HAP-1 (cell line): ENCODE data around the gene RAN.
"Not testable (repeated sequence)": the region's sequence is repeated elsewhere in the genome, so short reads cannot be mapped to it uniquely, and the experiment has no call there.

ENCODE experiments used
- DNase-seq, 2 experiments: peaks; one replicate each; pipeline ENCODE4 v3.0.0-alpha.2; 2016 to 2020; ENCODE audit warnings: low spot score in 2 of 2
- H3K27me3 ChIP-seq: fragments of 250-450 bp; sonication (Bioruptor Pico); 2 replicates; pipeline ENCODE4 v1.5.1; 2020; ENCODE audit warnings: low read depth, mild to moderate bottlenecking, moderate library complexity
- H3K36me3 ChIP-seq: fragments of 250-450 bp; sonication (Bioruptor Pico); replicated peaks from 2 replicates; pipeline ENCODE4 v1.5.1; 2020; ENCODE audit warnings: mild to moderate bottlenecking
- H3K4me1 ChIP-seq: fragments of 250-450 bp; sonication (Bioruptor Pico); 2 replicates; pipeline ENCODE4 v1.5.1; 2020; ENCODE audit warnings: mild to moderate bottlenecking
- H3K4me3 ChIP-seq: fragments of 250-450 bp; sonication (Bioruptor Pico); 2 replicates; pipeline ENCODE4 v1.5.1; 2020; ENCODE audit warnings: mild to moderate bottlenecking, moderate library complexity
- H3K9me3 ChIP-seq: fragments of 250-450 bp; sonication (Bioruptor Pico); 2 replicates; pipeline ENCODE4 v1.5.1; 2020; ENCODE audit warnings: mild to moderate bottlenecking, moderate library complexity
- in situ Hi-C: fragments of 300-500 bp; cut with MboI; formaldehyde crosslinking; loops from 3 replicates; pipeline ENCODE4 v1.14.3; 2020; ENCODE audit warnings: low sequenced_read_pairs, inconsistent platforms, mixed read lengths

Gene RAN

DNA sequence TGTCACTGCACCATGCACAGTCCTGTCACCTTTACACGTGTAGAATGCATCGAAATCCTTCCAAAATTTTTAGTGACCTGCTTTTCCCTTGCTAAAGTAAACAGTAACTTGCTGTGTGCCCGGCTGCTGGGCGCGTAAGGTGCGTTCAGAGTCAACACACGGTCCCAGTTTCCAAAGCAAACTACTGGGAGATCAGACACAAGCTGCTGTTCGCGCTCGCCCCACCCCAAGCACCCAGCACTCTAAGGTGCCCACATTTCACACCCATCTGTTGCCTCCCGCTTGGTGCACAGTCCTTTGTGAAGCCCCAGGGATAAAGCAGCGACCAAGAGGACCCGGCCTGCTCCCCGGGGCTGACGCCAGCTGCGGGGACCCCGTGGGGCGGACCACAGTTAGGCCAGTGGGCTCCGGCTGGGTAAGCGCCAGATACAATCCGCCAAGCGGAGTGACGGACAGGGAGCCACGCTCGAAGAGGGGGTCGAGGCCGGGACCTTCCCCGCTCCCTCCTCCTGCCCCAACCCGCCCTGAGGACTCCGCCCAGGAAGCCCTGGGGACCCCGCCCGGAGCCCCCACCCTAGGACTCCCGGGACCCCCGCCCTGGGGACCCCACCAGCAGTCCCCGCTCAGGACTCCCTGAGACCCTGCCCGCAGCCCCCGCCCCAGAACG lies 33.4 kb upstream of the RAN start:
- Histone ChIP-seq H3K4me1 (peaks cover 9% of the 10 kb centered on the region), H3K36me3 (no peaks in the 10 kb centered on the region), H3K4me3 (peak overlapping the region; percentile 67), H3K27me3 (no peaks in the 10 kb centered on the region), H3K9me3 (no peaks in the 10 kb centered on the region)
- peak; percentile 27 to 57 for DNase-seq
- in situ Hi-C loops: loop anchor here (5.0 kb wide), 1 partner anchor 34 kb away; the partner anchor contains the start of gene RAN

DNA sequence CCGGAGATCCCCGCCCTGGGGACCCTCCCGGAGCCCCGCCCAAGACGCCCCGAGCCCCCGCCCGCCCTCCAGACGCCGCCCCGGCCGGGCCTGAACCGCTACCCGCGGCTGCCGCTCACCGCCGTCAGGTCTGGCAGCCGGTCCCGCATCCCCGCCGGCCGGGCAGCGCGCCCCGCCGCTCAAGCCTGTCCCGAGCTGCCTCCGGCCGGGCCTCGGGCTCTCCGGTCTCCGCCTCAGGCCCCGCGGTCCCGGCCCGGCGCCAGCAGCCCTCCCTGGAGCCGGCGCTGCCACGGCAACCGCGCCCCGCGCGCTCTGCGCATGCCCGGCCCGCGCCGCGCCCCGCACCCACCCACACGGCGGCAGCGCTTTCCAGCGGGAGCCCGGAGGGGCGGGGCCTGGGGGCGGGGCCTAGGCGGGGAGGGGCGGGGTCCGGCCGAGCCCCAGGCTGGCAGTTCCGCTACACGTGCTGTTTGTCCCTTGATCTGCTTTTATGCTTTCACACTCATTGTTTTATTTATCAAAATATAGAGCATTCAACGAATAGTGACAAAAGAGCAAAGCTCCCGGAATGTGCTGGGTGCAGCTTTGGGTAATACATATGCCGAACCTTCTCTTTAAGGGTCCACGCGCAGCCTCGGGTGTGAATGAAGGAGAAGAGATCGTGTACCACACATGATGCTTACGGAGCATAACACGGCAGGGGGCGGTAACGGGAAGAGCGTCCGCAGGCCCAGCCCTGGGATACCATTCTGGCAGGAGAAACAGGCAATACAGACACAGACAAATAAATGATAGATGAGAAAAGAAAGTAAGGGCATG lies 32.7 kb upstream of the RAN start, which contains the start of gene STX2:
STX2 (minus strand) TSS at position 300 of the 819 bp plus-strand sequence; CDS start at position 149, 151 bp downstream.
- Histone ChIP-seq H3K9me3 (no peaks in the 10 kb centered on the region), H3K27me3 (no peaks in the 10 kb centered on the region), H3K4me3 (peak within 1 kb of the TSS; percentile 67), H3K36me3 (no peaks in the 10 kb centered on the region), H3K4me1 (peaks cover 9% of the 10 kb centered on the region)
- peak; percentile 72 to 89 for DNase-seq
- in situ Hi-C loops: loop anchor here (5.0 kb wide), 1 partner anchor 33 kb away; the partner anchor contains the start of gene RAN

DNA sequence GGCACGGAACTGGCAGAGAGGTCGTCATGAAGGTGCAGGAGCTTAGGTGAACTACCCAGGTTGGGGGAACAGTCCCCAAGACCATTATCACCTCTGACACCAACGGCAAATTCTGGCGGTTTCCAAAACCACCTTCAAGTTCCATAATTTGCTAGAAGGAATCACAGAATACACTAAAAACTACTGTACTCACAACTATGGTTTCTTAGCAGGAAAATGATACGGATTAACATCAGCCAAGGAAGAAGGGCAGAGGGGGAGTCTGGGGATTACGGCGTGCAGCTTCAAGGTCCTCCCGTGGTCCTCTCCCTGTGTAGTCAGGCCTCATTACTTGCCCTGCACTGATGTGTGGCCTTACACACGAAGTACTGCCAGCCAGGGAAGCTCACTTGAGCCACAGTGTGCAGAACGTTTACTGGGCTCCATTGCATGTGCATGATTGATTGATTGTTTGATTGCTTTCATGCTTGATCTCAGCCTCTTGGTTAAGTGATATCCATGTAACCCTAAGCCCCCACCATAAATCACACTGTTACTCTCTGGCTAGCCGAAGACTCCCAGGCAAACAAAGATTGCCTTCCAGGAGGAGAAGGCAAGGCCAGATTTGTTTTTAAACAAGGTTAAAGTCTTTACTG lies 32.0 kb upstream of the RAN start:
- H3K4me3 ChIP-seq: no peak overlapping the region
- in situ Hi-C loops: loop anchor here (5.0 kb wide), 1 partner anchor 32 kb away; the partner anchor contains the start of gene RAN

DNA sequence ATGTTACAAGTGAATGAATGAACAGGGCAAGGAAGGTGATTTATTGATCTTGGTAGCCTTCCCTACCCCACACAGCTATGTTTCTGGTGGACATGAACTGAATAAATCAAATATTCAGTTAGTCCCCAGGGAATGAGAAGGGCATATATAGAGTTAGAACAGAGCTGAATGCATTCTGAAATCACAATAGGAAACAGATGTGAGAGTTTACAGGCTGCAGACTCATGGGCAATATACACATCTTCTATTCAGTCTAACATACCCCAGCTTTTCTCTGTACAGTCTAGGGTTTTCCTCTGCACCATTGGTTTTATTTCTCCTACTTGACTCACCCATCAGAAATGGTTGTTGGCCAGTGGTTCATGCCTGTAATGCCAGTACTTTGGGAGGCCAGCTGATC lies 25.5 kb upstream of the RAN start:
- Histone ChIP-seq H3K9me3 (no peaks in the 10 kb centered on the region), H3K27me3 (no peaks in the 10 kb centered on the region), H3K36me3 (no peaks in the 10 kb centered on the region), H3K4me1 (peaks cover 16% of the 10 kb centered on the region), H3K4me3 (no peak overlapping the region)
- in situ Hi-C loops: no loop called here
- DNase-seq: no peak

More for the DNA sequence above, 32.0 kb upstream of the RAN start:
- H3K27me3 ChIP-seq: no peaks in the 10 kb centered on the region
- H3K4me1 ChIP-seq: peaks cover 9% of the 10 kb centered on the region
- DNase-seq: no peak
- no peaks in the 10 kb centered on the region for H3K36me3 ChIP-seq
- no peaks in the 10 kb centered on the region for H3K9me3 ChIP-seq

DNA sequence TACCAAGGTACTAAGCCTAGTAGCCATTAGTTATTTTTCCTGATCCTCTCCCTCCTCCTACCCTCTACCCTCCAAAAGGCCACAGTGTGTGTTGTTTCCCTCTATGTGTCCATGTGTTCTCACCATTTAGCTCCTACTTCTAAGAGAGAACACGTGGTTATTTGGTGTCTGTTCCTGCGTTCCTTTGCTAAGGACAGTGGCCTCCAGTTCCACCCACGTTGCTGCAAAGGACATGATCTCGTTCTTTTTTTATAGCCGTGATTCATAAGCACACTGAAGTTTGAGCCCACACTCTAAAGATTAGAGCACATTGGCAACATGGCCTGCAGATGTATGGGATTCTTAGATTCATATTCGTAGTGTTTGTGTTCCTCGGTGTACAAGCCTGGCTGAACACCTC lies 24.8 kb upstream of the RAN start:
- no peak for DNase-seq
- in situ Hi-C loops: no loop called here
- no peaks in the 10 kb centered on the region for H3K36me3 ChIP-seq
- H3K9me3 ChIP-seq: no peaks in the 10 kb centered on the region
- peaks cover 16% of the 10 kb centered on the region for H3K4me1 ChIP-seq
- no peaks in the 10 kb centered on the region for H3K27me3 ChIP-seq
- H3K4me3 ChIP-seq: no peak overlapping the region

DNA sequence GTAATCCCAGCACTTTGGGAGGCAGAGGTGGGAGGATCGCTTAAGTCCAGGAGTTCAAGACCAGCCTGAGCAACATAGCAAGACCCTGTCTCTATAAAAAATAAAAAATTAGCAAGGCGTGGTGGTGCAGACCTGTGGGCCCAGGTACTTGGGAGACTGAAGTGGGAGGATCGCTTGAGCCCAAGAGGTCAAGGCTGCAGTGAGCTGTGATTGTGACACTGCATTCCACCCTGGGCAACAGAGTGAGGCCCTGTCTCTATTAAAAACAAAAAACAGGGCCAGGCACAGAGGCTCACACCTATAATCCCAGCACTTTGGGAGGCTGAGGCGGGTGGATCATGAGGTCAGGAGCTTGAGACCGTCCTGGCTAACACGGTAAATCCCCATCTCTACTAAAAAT lies 23.8 kb upstream of the RAN start:
- H3K36me3 ChIP-seq, DNase-seq, H3K4me3 ChIP-seq, H3K9me3 ChIP-seq, H3K27me3 ChIP-seq, in situ Hi-C loops: not testable (repeated sequence)
- peaks cover 21% of the 10 kb centered on the region for H3K4me1 ChIP-seq

DNA sequence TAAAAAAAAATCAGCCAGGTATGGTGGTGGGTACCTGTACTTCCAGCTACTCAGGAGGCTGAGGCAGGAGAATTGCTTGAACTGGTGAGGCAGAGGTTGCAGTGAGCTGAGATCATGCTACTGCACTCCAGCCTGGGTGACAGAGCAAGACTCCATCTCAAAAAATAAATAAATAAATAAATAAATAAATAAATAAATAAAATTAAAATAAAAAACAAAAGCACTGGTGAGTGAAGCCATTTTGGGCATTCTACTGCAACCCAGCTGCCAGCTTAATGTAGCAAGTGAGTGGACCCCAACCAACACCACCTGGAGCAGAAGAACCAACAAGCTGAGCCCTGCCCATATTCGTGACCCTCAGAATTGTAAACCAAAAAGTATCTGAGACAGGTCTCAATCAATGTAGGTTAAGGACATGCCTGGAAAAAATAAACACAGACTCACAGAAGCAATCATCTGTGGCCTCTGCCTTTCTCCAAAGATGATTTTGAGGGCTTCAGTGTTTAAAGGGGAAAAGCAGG lies 23.0 kb upstream of the RAN start:
- H3K4me3 ChIP-seq, H3K36me3 ChIP-seq, H3K27me3 ChIP-seq, in situ Hi-C loops, DNase-seq, H3K9me3 ChIP-seq: not testable (repeated sequence)
- H3K4me1 ChIP-seq: peaks cover 29% of the 10 kb centered on the region

DNA sequence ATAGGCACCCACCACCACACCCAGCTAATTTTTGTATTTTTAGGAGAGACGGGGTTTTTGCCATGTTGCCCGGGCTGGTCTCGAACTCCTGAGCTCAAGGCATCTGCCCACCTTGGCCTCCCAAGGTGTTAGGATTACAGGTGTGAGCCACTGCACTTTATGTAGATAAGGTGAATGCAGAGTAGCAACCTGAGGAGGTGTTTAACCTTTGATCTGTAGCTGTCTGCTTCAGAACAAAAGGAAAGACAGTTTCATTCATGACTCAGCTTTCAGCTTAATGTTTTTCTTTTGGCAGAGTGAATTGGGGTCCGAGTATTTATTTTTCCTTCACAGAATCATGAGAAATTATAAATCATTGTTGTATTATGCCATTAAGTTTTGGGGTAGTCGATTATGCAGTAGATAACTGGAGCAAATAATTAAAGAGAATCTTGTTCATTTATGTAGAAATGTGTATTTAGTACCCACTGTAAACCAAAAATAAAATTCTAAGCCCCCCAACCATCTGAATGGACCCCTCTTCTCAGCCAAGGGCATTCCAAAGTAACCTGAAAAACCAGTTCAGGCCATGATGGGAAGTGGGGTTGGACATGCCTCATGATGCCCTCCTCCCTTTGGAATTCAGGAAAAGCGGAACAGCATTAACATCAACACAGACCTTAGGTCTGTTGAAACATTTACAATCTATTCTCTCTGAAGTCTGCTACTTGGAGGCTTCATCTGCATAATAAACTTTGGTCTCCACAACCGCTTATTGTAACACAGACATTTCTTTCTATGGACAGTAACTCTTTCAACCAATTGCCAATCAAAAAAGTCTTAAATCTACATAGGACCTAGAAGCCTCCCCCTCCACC lies 22.1 kb upstream of the RAN start:
- Histone ChIP-seq H3K4me3 (no peak overlapping the region), H3K36me3 (no peaks in the 10 kb centered on the region), H3K4me1 (peaks cover 30% of the 10 kb centered on the region), H3K27me3 (no peaks in the 10 kb centered on the region), H3K9me3 (no peaks in the 10 kb centered on the region)
- in situ Hi-C loops: no loop called here
- peak; percentile 61 to 90 for DNase-seq

DNA sequence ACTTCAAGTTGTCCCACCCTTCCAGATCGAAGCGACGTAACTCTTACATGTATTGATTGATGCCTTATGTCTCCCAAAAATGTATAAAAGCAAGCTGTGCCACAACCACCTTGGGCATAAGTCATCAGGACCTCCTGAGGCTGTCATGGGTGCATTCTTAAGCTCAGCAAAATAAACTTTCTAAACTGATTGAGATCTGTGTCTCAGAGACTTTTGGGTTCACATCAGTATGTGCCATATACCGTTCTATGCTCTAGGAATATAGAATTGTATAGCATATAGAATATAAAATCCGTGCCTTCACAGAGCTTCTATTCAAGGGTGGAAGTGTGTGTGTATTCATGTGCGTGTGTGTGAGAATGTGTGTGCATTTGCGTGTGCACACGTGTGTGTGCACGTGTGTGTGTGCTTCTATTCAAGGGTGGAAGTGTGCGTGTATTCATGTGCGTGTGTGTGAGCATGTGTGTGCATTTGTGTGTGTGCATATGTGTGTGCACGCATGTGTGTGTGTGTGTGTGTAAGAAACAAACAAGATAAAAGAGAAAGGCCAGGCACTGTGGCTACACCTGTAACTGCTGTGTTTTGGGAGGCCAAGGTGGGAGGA lies 21.3 kb upstream of the RAN start:
- Histone ChIP-seq H3K27me3 (no peaks in the 10 kb centered on the region), H3K36me3 (no peaks in the 10 kb centered on the region), H3K4me1 (peaks cover 30% of the 10 kb centered on the region), H3K4me3 (no peak overlapping the region), H3K9me3 (no peaks in the 10 kb centered on the region)
- peak in 1 of 2 experiments; percentile 40 for DNase-seq
- in situ Hi-C loops: no loop called here

DNA sequence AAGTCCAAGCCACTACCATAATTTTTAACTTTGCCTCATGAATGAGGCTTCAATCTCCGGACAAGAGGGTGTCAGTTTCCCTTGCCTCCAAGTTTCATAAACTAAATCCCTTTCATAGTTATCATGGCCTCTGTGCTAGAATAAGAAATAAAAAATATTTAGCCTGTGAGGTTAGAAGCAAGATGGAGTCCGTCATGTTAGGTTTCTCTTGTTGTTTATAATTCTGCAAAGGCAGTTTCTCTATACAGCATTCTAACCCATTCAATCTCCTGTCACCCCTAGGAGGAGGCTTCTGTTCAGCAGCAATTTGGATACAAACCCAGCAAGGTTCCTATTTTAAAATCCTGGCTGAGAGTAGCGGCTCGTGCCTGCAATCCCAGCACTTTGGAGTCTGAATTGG lies 15.8 kb upstream of the RAN start:
- peaks cover 13% of the 10 kb centered on the region for H3K4me1 ChIP-seq
- in situ Hi-C loops: no loop called here
- H3K4me3 ChIP-seq: no peak overlapping the region
- no peak for DNase-seq
- no peaks in the 10 kb centered on the region for H3K36me3 ChIP-seq
- H3K9me3 ChIP-seq: no peaks in the 10 kb centered on the region
- H3K27me3 ChIP-seq: no peaks in the 10 kb centered on the region

DNA sequence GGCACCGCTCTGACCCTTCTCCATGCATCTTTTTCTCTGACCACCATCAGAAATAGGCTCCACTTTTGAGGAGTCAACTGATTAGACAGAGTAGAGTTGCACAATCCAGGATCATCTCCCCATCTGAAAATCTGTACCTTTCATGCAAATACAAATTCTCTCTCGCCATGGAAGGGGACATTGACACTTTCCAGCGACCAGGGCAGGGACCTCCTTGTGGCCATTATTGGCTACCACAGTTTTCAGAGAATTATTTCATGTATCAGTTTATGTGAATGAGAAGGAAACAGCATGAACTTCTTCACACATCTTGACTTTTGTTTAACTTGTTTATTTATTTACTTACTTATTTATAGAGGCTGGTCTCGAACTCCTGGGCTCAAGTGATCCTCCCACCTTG lies 13.8 kb upstream of the RAN start:
- peaks cover 9% of the 10 kb centered on the region for H3K4me1 ChIP-seq
- in situ Hi-C loops: no loop called here

DNA sequence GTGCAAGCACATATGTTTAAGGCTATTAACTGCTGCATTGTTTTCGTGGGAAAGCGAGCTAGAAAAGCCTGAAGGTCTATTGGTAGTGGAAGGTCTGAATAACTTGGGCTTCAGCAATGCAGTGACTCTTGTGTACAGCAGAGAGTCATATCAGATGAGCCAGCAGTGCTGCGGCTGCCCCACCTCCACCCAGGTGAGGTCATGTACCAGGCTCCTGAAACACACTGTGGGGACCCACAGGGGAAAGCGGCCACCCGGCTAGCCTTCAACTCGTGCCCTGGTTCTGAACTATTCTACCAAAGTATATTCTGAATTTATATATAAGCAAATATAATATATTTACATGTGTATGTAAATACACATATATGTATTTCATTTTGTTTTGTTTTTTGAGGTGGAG lies 12.7 kb upstream of the RAN start:
- no peak overlapping the region for H3K4me3 ChIP-seq
- in situ Hi-C loops: no loop called here
- DNase-seq: no peak
- no peaks in the 10 kb centered on the region for H3K9me3 ChIP-seq
- H3K36me3 ChIP-seq: no peaks in the 10 kb centered on the region
- no peaks in the 10 kb centered on the region for H3K27me3 ChIP-seq
- H3K4me1 ChIP-seq: no peaks in the 10 kb centered on the region

More for the DNA sequence above, 13.8 kb upstream of the RAN start:
- H3K9me3 ChIP-seq: no peaks in the 10 kb centered on the region
- no peaks in the 10 kb centered on the region for H3K27me3 ChIP-seq
- H3K36me3 ChIP-seq: no peaks in the 10 kb centered on the region
- DNase-seq: no peak
- no peak overlapping the region for H3K4me3 ChIP-seq

DNA sequence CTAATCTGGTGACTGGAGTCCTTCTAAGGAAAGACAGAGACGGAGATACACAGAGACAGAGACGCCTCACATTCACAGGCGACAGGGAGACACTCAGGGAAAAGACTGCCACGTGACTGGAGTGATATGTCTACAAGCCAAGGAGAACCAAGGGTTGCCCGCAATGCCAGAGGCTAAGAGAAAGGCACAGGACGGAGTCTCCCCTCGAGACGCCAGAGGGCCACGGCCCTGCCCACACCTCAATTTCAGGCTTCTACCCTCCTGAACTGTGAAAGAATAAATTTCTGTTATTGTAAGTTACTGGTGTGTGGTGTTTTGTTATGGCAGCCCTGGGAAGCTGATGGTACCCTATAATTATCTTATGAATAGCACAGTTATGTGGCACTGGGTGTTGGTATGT lies 11.6 kb upstream of the RAN start:
- no peaks in the 10 kb centered on the region for H3K27me3 ChIP-seq
- no peaks in the 10 kb centered on the region for H3K9me3 ChIP-seq
- H3K4me3 ChIP-seq: no peak overlapping the region
- in situ Hi-C loops: no loop called here
- DNase-seq: no peak
- H3K4me1 ChIP-seq: no peaks in the 10 kb centered on the region
- H3K36me3 ChIP-seq: no peaks in the 10 kb centered on the region
